SK-N-SH (cell line): ENCODE data around the gene STC2.

ENCODE experiments used
- EP300 ChIP-seq, 2 experiments: IDR thresholded peaks; 2 replicates each; pipeline versions ENCODE4 v1.4.0 to v1.6.1; 2012; ENCODE audit warnings: borderline replicate concordance in 1 of 2, low read depth in 1 of 2, low read length in 1 of 2
- EZH2phosphoT487 ChIP-seq: fragments of 200-600 bp; sonication (generic); IDR thresholded peaks from 2 replicates; pipeline ENCODE4 v1.6.1; 2017; ENCODE audit warnings: low read depth, mixed run types, mild to moderate bottlenecking, antibody characterized with exemption, moderate library complexity, borderline replicate concordance
- MXI1 ChIP-seq: IDR thresholded peaks from 2 replicates; pipeline ENCODE4 v1.6.1; 2012; ENCODE audit warnings: mild to moderate bottlenecking, low read depth, low read length, improper control_type of control experiment
- POLR2AphosphoS5 ChIP-seq: IDR thresholded peaks from 2 replicates; pipeline ENCODE4 v1.6.1; 2012; ENCODE audit warnings: low read depth, low read length
- RCOR1 ChIP-seq: fragments of 150-350 bp; IDR thresholded peaks from 2 replicates; pipeline ENCODE4 v1.6.1; 2017; ENCODE audit warnings: antibody characterized with exemption, low read length
- TAF1 ChIP-seq: IDR thresholded peaks from 2 replicates; pipeline ENCODE4 v1.6.1; 2012; ENCODE audit warnings: low read depth, mild to moderate bottlenecking, low read length, moderate library complexity, borderline replicate concordance
- TEAD4 ChIP-seq: IDR thresholded peaks from 2 replicates; pipeline ENCODE4 v1.4.0; 2012; ENCODE audit warnings: mild to moderate bottlenecking, borderline replicate concordance; ENCODE audit not compliant: insufficient read depth
- TF ChIP-seq, protein P1 (sequence below): fragments of 200-600 bp; sonication (generic); IDR thresholded peaks from 2 replicates; pipeline ENCODE4 v1.6.1; 2017; ENCODE audit warnings: antibody characterized with exemption, mild to moderate bottlenecking, moderate library complexity
- TF ChIP-seq, protein P2 (sequence below): IDR thresholded peaks from 2 replicates; pipeline ENCODE4 v1.4.0; 2012; ENCODE audit warnings: low read depth, borderline replicate concordance

DNA sequence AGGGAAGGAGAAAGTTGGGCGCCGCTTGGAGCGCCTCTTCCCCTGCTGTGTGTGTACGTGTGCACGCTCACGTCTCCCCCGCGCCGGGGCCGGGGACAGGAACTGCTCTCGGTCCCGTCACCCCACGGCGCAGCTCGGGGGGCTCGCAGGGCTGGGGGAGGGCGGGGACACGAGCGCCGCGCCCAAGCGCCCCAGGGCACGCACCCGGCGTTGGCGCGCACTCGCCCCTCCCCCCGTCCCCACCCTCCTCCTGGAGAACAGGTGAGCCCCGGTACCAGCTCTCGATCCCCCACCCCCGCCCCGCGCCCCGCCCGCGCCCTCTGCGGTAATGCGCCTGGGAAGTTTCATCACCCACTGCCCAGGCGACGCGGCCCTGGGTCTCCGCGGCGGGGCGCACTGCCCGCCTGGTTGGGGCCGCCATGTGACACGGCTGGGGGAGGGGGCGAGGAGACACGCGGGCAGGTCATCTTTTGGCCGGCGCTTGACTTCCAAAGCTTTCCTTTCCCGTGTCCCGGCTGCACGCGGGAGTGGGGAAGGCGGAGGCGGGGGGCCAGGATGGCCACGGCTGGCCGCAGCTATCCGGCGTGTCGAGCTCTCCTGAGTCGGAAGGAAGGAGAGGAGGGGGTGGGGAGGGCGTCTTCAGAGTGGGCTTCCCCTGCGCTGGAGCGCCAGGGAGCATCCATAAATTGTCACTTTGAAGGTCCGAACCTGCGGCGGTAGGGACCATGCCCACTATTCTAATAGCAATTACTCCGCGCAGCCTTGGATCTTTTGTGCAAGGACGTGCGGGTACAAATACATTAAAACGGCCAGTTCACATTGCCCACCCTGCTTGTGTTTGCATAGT is 1.5 kb upstream of the STC2 start:
- TF ChIP-seq RCOR1 (no peak), POLR2AphosphoS5 (no peak), MXI1 (no peak), EP300 (IDR thresholded peaks at IDR 0.05; ENCODE audit: borderline replicate concordance in 1 of 2, low read depth in 1 of 2, low read length in 1 of 2) (no peak), TEAD4 (no peak), TAF1 (no peak), EZH2phosphoT487 (no peak)
- TF ChIP-seq, protein P1, sequence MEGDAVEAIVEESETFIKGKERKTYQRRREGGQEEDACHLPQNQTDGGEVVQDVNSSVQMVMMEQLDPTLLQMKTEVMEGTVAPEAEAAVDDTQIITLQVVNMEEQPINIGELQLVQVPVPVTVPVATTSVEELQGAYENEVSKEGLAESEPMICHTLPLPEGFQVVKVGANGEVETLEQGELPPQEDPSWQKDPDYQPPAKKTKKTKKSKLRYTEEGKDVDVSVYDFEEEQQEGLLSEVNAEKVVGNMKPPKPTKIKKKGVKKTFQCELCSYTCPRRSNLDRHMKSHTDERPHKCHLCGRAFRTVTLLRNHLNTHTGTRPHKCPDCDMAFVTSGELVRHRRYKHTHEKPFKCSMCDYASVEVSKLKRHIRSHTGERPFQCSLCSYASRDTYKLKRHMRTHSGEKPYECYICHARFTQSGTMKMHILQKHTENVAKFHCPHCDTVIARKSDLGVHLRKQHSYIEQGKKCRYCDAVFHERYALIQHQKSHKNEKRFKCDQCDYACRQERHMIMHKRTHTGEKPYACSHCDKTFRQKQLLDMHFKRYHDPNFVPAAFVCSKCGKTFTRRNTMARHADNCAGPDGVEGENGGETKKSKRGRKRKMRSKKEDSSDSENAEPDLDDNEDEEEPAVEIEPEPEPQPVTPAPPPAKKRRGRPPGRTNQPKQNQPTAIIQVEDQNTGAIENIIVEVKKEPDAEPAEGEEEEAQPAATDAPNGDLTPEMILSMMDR, result no peak
- TF ChIP-seq, protein P2, sequence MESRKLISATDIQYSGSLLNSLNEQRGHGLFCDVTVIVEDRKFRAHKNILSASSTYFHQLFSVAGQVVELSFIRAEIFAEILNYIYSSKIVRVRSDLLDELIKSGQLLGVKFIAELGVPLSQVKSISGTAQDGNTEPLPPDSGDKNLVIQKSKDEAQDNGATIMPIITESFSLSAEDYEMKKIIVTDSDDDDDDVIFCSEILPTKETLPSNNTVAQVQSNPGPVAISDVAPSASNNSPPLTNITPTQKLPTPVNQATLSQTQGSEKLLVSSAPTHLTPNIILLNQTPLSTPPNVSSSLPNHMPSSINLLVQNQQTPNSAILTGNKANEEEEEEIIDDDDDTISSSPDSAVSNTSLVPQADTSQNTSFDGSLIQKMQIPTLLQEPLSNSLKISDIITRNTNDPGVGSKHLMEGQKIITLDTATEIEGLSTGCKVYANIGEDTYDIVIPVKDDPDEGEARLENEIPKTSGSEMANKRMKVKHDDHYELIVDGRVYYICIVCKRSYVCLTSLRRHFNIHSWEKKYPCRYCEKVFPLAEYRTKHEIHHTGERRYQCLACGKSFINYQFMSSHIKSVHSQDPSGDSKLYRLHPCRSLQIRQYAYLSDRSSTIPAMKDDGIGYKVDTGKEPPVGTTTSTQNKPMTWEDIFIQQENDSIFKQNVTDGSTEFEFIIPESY, result no peak
